ENCODE results near the gene MIGA2. TPM values are rescaled to one million over a fixed set of nuclear protein-coding genes. Genes with fewer than 3 reads are reported as not detected.

Gene MIGA2
- total and polyA plus RNA-seq, 2 of the 8 experiments (the other 6 are each of a cell fraction or from before 2014, with no cell fraction given): 24.6 to 39.0 TPM

DNA sequence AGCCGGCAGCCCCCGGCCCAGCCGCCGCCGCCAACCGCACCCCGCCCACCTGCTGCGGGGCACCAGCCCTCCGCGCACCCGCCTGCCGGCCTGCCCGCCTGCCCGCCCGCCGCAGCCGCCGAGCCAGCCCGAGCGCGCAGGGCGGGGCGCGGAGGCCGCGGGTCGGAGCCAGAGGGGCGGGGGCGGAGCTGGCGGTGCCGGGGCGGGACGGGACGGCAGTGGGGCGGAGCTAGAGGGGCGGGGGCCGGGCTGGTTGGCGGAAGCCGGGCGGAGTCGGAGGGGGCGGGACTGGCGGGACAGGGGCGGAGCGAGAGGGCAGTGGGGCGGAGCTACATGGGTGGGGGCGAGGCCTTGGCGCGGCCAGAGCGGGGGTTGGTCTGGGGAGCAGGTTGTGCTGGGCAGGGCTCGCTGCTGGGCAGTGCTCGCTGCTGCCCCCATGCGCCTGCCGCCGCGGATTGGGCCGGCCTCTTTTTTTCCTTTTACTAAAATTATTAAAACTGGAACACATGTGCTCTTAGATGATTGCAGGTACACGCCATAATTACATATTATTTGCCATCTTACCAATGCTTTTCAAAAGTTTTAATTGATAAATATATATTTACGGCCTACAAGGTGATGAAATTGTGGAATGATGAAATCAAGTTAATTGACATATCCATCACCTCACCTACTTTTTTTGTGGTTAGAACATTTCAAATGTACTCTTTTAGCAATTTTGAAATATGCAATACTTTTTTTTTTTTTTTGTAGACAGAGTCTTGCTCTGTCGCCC, 8.0 kb upstream of the MIGA2 start, which contains the start of gene SH3GLB2 (continued):
- TF ChIP-seq, protein P1, sequence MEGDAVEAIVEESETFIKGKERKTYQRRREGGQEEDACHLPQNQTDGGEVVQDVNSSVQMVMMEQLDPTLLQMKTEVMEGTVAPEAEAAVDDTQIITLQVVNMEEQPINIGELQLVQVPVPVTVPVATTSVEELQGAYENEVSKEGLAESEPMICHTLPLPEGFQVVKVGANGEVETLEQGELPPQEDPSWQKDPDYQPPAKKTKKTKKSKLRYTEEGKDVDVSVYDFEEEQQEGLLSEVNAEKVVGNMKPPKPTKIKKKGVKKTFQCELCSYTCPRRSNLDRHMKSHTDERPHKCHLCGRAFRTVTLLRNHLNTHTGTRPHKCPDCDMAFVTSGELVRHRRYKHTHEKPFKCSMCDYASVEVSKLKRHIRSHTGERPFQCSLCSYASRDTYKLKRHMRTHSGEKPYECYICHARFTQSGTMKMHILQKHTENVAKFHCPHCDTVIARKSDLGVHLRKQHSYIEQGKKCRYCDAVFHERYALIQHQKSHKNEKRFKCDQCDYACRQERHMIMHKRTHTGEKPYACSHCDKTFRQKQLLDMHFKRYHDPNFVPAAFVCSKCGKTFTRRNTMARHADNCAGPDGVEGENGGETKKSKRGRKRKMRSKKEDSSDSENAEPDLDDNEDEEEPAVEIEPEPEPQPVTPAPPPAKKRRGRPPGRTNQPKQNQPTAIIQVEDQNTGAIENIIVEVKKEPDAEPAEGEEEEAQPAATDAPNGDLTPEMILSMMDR (IDR thresholded peaks at IDR 0.05; ENCODE audit: control extremely low read depth in 1 of 3, insufficient read depth in 1 of 3, low read depth in 1 of 3, low read length in 3 of 3): peak; percentile 64 to 86 (median 70)
- no peak for TF ChIP-seq POLR2A (IDR thresholded peaks at IDR 0.05; ENCODE audit: control extremely low read depth in 1 of 2, low read depth in 2 of 2, low read length in 2 of 2)
- TF ChIP-seq NANOG (IDR thresholded peaks at IDR 0.05; ENCODE audit: insufficient read depth, low read depth, low read length, poor library complexity, severe bottlenecking): no peak
- TF ChIP-seq SP4 (IDR thresholded peaks at IDR 0.05; ENCODE audit: low read length): no peak
- no peak for TF ChIP-seq CBX8 (IDR thresholded peaks at IDR 0.05; ENCODE audit: borderline replicate concordance, low read depth, low read length)
- TF ChIP-seq KDM5A (IDR thresholded peaks at IDR 0.05; ENCODE audit: low read length): no peak
- no peak for TF ChIP-seq SRF (IDR thresholded peaks at IDR 0.05; ENCODE audit: low read depth, low read length)
- no peak for TF ChIP-seq TCF12 (IDR thresholded peaks at IDR 0.05; ENCODE audit: low read depth, low read length)
- TF ChIP-seq, protein P2, sequence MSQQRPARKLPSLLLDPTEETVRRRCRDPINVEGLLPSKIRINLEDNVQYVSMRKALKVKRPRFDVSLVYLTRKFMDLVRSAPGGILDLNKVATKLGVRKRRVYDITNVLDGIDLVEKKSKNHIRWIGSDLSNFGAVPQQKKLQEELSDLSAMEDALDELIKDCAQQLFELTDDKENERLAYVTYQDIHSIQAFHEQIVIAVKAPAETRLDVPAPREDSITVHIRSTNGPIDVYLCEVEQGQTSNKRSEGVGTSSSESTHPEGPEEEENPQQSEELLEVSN (IDR thresholded peaks at IDR 0.05): no peak
- peak; percentile 29 to 45; a peak in 3 of 4 replicates for TF ChIP-seq RAD21 (IDR thresholded peaks at IDR 0.05 in 1 of 2, conservative IDR thresholded peaks at IDR 0.05 in 1 of 2; ENCODE audit: low read depth in 2 of 2, low read length in 2 of 2)
- TF ChIP-seq BACH1 (IDR thresholded peaks at IDR 0.05; ENCODE audit: low read length): no peak
- no peak for TF ChIP-seq HDAC6 (IDR thresholded peaks at IDR 0.05; ENCODE audit: low read depth, low read length)
- TF ChIP-seq RNF2 (IDR thresholded peaks at IDR 0.05; ENCODE audit: borderline replicate concordance, low read depth, low read length, missing control alignments, poor library complexity, severe bottlenecking): no peak
- TF ChIP-seq GTF2F1 (IDR thresholded peaks at IDR 0.05; ENCODE audit: borderline replicate concordance, low read depth, low read length): no peak

All from H1 (cell line).